ENCODE data around the gene DIP2B.

The DIP2B gene

DNA sequence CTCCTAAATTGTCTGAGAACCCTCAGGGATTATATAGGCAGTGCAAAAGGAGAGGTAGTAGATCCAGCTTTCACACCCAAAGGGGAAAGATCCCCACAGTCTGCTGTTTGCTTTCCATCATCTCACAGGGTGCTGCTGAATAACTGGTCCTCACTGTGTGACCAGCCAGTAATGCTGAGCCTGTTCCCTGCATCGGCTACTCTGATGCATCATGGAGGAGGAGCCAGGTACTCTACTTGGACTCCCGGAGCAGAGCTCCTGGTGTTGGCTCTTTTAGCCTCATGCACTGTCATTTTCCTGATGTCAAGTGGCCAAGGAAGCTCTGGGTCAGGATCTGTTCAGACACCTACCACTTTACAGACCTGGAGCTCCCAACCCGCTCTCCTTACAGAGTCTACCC is 131.7 kb downstream of the DIP2B start:
- H3K4me3 ChIP-seq (ENCODE audit: low read depth, low read length) = no peak overlapping the region
- TF ChIP-seq, protein P1, sequence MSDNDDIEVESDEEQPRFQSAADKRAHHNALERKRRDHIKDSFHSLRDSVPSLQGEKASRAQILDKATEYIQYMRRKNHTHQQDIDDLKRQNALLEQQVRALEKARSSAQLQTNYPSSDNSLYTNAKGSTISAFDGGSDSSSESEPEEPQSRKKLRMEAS (IDR thresholded peaks at IDR 0.05; ENCODE audit: low read depth, low read length) = no peak
- no peak for TF ChIP-seq POLR2A (IDR thresholded peaks at IDR 0.05; ENCODE audit: extremely low read depth, insufficient read length)
- TF ChIP-seq, protein P2, sequence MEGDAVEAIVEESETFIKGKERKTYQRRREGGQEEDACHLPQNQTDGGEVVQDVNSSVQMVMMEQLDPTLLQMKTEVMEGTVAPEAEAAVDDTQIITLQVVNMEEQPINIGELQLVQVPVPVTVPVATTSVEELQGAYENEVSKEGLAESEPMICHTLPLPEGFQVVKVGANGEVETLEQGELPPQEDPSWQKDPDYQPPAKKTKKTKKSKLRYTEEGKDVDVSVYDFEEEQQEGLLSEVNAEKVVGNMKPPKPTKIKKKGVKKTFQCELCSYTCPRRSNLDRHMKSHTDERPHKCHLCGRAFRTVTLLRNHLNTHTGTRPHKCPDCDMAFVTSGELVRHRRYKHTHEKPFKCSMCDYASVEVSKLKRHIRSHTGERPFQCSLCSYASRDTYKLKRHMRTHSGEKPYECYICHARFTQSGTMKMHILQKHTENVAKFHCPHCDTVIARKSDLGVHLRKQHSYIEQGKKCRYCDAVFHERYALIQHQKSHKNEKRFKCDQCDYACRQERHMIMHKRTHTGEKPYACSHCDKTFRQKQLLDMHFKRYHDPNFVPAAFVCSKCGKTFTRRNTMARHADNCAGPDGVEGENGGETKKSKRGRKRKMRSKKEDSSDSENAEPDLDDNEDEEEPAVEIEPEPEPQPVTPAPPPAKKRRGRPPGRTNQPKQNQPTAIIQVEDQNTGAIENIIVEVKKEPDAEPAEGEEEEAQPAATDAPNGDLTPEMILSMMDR (IDR thresholded peaks at IDR 0.05; ENCODE audit: low read depth, low read length) = no peak
- no peak for TF ChIP-seq MYC (IDR thresholded peaks at IDR 0.05; ENCODE audit: low read depth, low read length)
- no peak for DNase-seq (ENCODE audit: low read depth)

DNA sequence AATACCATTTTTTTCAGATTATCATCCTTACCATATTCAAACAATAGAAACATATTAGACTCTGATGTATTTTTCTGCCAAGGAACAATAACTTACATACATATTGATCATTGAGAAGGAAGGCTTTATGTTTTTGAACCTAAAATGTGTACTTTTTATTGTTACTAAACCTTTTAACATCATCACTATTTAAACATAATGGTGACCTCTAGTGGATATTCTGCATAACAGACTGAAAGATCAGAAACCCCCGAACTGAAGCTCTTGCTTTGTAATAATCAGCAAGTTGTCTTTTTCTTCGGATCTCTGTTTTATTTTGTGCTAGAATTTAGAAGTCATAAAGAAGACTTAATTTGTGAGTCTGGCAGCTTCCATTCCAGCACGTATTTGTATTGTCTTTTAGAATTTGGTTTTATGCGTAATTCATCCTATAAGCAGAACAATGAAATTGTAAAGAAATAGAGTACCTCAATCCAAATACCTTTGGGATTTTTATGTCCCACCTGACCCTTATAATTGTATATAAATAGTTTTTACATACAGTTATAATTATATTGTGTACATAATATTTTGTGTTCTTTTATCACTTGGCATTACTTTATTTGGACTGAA is 133.2 kb downstream of the DIP2B start:
- no peak overlapping the region for H3K4me3 ChIP-seq (ENCODE audit: low read depth, low read length)
- TF ChIP-seq, protein P2 (IDR thresholded peaks at IDR 0.05; ENCODE audit: low read depth, low read length) = peak; percentile 39
- TF ChIP-seq POLR2A (IDR thresholded peaks at IDR 0.05; ENCODE audit: extremely low read depth, insufficient read length) = no peak
- DNase-seq (ENCODE audit: low read depth) = peak; percentile 64

GRCh38 chr12:50638482-50638880 is 133.7 kb downstream of the DIP2B start:
- TF ChIP-seq, protein P2 (IDR thresholded peaks at IDR 0.05; ENCODE audit: low read depth, low read length) = no peak
- TF ChIP-seq POLR2A (IDR thresholded peaks at IDR 0.05; ENCODE audit: extremely low read depth, insufficient read length) (no peak), MYC (IDR thresholded peaks at IDR 0.05; ENCODE audit: low read depth, low read length) (no peak)
- TF ChIP-seq, protein P1 (IDR thresholded peaks at IDR 0.05; ENCODE audit: low read depth, low read length) = no peak
- DNase-seq (ENCODE audit: low read depth) = no peak
- no peak overlapping the region for H3K4me3 ChIP-seq (ENCODE audit: low read depth, low read length)

GRCh38 chr12:50639721-50640120 is 134.9 kb downstream of the DIP2B start:
- DNase-seq (ENCODE audit: low read depth) = no peak
- no peak overlapping the region for H3K4me3 ChIP-seq (ENCODE audit: low read depth, low read length)
- TF ChIP-seq, protein P2 (IDR thresholded peaks at IDR 0.05; ENCODE audit: low read depth, low read length) = no peak
- TF ChIP-seq, protein P1 (IDR thresholded peaks at IDR 0.05; ENCODE audit: low read depth, low read length) = no peak

DNA sequence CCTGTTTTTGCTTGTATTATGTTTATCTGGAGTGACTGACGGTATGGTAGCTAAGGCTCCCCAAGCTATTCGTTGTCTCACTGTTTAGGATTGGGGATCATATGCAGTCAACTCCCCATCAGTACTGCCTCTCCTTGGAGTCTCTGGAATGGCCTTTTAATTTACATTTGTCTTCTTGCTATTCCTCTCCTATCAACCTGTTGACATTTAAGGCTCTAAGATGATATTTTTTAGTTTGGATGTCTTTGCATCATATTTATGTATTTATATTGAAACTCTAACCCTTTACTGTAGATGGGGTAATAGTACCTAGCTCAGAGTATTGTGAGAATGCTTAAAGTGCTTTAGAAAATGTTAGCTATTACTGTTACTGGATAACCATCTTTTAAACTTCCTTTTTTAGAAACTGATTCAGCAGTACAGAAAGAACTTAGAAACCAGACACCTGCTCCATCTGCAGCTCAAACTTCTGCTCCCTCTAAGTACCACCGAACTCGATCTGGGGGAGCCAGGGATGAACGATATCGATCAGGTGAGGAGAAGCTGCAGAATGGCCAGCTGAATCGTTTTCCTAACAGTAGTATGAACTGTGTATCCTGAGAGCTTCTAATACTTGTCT is 135.6 kb downstream of the DIP2B start:
- H3K4me3 ChIP-seq (ENCODE audit: low read depth, low read length) = no peak overlapping the region
- DNase-seq (ENCODE audit: low read depth) = no peak
- no peak for TF ChIP-seq POLR2A (IDR thresholded peaks at IDR 0.05; ENCODE audit: extremely low read depth, insufficient read length)
- TF ChIP-seq, protein P2 (IDR thresholded peaks at IDR 0.05; ENCODE audit: low read depth, low read length) = no peak

DNA sequence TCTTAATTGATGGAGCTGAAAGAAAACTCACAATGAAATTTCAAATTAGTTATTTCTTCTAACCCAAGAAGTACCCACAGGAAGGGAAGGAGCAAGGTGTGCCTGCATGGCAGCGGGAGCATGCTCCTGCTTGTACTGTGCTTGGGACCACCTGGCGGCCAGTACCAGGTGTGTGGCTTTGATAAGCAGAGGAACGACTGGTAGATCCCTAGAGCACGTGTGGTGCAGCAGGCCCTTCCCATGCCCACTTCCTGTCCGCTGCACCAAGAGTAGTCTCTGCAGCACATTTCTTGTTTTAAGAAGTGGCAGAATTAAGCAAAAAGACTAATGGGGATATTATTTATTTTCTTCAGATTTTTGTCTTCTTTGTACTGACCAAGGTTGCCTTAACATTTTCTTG is 136.8 kb downstream of the DIP2B start:
- TF ChIP-seq MYC (IDR thresholded peaks at IDR 0.05; ENCODE audit: low read depth, low read length) = no peak
- TF ChIP-seq, protein P1 (IDR thresholded peaks at IDR 0.05; ENCODE audit: low read depth, low read length) = peak; percentile 26; the same call in 1 of the 2 replicates
- DNase-seq (ENCODE audit: low read depth) = peak; percentile 20
- no peak overlapping the region for H3K4me3 ChIP-seq (ENCODE audit: low read depth, low read length)

Measured in NB4 (cell line).